ENCODE results near the gene SETBP1.

SETBP1 gene

DNA sequence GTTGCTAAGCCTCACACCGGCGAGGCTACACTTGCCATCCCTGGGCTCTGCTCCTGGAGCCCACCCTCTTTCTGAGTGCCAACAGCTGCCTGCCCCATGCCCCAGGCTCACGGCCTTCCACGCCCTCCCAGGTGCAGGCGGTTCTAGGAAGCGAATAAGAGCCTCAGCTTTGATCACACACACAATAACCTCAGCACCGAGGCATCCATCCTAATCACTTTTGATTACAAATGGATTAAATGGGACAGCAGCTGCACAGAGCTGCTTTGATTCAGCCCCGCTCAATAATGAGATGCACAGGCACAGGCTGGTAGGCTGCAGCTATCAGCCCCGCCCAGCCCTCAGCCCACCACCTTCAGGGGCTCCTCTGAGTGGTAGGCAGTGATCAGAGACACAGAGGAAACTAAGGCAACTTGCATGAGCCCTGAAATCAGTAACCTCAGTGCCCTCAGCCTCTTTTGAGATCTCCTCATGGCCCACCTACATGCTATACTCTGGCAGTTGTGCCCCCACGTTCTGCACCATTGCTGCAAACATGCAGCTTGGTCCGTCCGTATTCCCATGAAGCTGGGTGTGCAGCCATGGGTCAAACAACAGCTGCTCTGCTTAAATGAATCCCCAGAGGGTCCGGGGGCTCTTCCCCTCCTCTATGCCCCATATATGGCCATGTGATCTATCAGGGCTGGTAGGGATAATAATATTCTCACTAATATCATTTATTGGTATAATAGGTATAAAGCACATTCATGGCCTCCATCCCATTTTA lies 171.4 kb downstream of the SETBP1 start:
- Histone ChIP-seq H3K9ac (no peak overlapping the region), H3K36me3 (no peaks in the 10 kb centered on the region), H3K9me3 (no peaks in the 10 kb centered on the region), H3K4me3 (no peak overlapping the region), H3K4me1 (peaks cover 56% of the 10 kb centered on the region), H3K27me3 (no peaks in the 10 kb centered on the region), H3K4me2 (peak overlapping the region; percentile 81), H3K27ac (peak overlapping the region; percentile 35; the same call in 1 of the 2 replicates), H4K20me1 (no peaks in the 10 kb centered on the region)
- no peak for TF ChIP-seq Cebpa-rat (IDR thresholded peaks at IDR 0.05)

DNA sequence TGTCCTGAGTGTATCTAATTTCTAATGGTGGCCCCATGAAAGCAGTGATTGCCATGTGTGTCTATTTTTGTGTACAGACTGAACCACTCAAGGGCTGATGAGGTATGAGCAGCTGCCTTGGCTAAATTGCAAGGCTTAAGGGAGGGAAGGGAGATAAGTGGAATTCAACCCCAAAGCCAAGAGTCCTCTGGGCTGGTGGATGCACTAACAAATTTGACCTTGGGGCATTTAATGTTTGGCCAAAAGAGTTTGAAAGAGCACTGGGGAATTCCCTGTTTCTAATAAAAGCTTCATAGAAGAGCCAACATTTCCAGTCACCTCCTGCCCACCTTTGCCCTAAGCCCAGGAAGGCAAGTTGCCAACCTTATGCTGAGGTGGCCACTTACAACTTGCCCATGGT lies 172.1 kb downstream of the SETBP1 start:
- no peak overlapping the region for H3K27ac ChIP-seq
- H3K9ac ChIP-seq: no peak overlapping the region
- TF ChIP-seq Cebpa-rat (IDR thresholded peaks at IDR 0.05): no peak

DNA sequence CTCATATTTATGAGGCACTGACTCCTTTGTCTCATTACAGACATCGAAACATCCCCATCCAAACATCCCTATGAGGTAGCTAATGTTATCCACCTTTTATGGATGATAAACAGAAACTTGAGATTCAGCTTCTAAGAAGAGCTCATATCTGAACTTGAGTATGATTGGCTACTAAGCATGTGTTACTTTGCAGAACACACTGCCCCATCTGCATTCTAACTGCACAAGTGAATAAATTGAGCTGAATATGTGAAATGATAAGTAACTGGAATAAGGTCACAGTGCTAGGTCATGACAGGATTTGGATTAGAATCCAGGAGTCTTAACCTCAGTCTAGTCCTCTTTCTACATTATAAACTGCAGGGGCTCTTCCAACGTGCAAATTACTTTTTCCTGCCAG lies 172.7 kb downstream of the SETBP1 start:
- TF ChIP-seq Cebpa-rat (IDR thresholded peaks at IDR 0.05): no peak
- H3K4me1 ChIP-seq: peaks cover 48% of the 10 kb centered on the region
- H3K9ac ChIP-seq: no peak overlapping the region
- no peak overlapping the region for H3K4me3 ChIP-seq
- H4K20me1 ChIP-seq: no peaks in the 10 kb centered on the region
- H3K36me3 ChIP-seq: no peaks in the 10 kb centered on the region
- H3K27ac ChIP-seq: no peak overlapping the region
- H3K27me3 ChIP-seq: no peaks in the 10 kb centered on the region
- no peak overlapping the region for H3K4me2 ChIP-seq
- no peaks in the 10 kb centered on the region for H3K9me3 ChIP-seq

More for the DNA sequence above, 172.1 kb downstream of the SETBP1 start:
- Histone ChIP-seq H3K4me3 (no peak overlapping the region), H3K36me3 (no peaks in the 10 kb centered on the region), H4K20me1 (no peaks in the 10 kb centered on the region), H3K4me2 (peak overlapping the region; percentile 81), H3K27me3 (no peaks in the 10 kb centered on the region), H3K4me1 (peaks cover 54% of the 10 kb centered on the region), H3K9me3 (no peaks in the 10 kb centered on the region)

DNA sequence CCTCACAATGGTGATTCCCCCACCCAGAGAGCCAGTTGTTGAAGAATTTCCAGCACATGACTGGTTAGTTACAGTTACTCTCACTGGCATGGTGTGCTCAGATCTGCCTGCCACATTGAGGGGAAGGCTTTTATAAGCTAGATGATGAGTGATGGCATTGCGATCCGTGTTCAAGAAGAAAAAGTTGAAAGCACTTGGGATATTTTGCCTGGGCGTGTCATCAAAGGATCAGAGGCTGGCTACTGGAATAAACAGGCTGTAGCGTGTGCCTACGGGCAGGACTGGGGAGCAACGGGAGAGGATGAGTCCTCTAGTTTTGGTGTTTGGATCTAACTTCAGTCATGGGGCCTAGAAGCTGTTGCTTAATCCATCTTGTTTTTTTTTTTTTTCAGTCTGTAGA lies 175.0 kb downstream of the SETBP1 start:
- Histone ChIP-seq H3K4me2 (no peak overlapping the region), H3K27ac (no peak overlapping the region), H4K20me1 (no peaks in the 10 kb centered on the region), H3K9me3 (no peaks in the 10 kb centered on the region; the same call in 1 of the 2 replicates), H3K36me3 (no peaks in the 10 kb centered on the region), H3K27me3 (no peaks in the 10 kb centered on the region), H3K4me3 (no peak overlapping the region), H3K9ac (no peak overlapping the region), H3K4me1 (peaks cover 25% of the 10 kb centered on the region)
- no peak for TF ChIP-seq Cebpa-rat (IDR thresholded peaks at IDR 0.05)

DNA sequence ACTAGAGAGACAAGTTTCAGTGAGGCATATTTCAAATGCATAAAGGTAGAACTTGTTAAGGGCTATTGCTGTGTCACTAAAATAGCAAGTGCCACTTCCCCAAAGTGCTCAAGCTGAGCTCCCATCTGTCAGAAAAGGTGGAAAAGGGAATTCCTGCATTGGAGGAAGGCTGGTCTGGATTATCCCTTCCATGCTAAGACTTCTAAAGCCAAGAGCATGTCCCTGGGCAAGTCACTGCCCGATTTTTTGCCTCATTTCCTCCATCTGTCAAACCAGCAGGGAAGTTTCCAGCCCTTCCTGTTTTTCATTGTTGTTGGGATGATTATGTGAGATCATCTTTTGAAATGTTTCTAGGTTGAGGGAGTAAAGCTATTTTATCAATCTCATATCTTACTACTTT lies 175.5 kb downstream of the SETBP1 start:
- H3K4me3 ChIP-seq: no peak overlapping the region
- H3K9me3 ChIP-seq: no peaks in the 10 kb centered on the region; the same call in 1 of the 2 replicates
- no peak for TF ChIP-seq Cebpa-rat (IDR thresholded peaks at IDR 0.05)
- H3K9ac ChIP-seq: no peak overlapping the region
- H3K4me1 ChIP-seq: peaks cover 20% of the 10 kb centered on the region
- no peaks in the 10 kb centered on the region for H3K27me3 ChIP-seq
- H3K27ac ChIP-seq: no peak overlapping the region
- no peaks in the 10 kb centered on the region for H3K36me3 ChIP-seq
- no peak overlapping the region for H3K4me2 ChIP-seq
- H4K20me1 ChIP-seq: no peaks in the 10 kb centered on the region

DNA sequence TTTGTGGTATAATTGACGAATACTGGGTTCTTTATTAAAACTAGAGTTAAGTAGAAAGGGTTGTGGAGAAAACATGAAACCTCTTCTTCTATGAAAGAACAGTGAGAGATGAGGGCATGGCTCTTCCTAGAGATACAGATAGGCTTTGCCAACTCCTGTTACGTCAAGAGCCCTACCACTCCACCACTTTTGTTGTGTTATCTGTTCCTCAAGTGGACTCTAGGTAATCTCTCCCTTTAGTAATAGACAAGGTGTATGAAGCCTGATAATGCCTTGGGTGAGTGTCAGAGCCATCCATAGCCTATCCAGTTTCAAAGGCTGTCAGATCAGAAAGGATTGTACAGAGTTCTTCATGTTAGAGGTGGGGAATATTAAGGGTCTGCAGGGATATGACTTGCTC lies 176.4 kb downstream of the SETBP1 start:
- no peak overlapping the region for H3K27ac ChIP-seq
- no peaks in the 10 kb centered on the region for H4K20me1 ChIP-seq
- H3K36me3 ChIP-seq: no peaks in the 10 kb centered on the region
- no peaks in the 10 kb centered on the region for H3K27me3 ChIP-seq
- peaks cover 11% of the 10 kb centered on the region for H3K4me1 ChIP-seq
- H3K9me3 ChIP-seq: no peaks in the 10 kb centered on the region; the same call in 1 of the 2 replicates
- no peak overlapping the region for H3K9ac ChIP-seq
- no peak overlapping the region for H3K4me2 ChIP-seq
- H3K4me3 ChIP-seq: no peak overlapping the region
- no peak for TF ChIP-seq Cebpa-rat (IDR thresholded peaks at IDR 0.05)

DNA sequence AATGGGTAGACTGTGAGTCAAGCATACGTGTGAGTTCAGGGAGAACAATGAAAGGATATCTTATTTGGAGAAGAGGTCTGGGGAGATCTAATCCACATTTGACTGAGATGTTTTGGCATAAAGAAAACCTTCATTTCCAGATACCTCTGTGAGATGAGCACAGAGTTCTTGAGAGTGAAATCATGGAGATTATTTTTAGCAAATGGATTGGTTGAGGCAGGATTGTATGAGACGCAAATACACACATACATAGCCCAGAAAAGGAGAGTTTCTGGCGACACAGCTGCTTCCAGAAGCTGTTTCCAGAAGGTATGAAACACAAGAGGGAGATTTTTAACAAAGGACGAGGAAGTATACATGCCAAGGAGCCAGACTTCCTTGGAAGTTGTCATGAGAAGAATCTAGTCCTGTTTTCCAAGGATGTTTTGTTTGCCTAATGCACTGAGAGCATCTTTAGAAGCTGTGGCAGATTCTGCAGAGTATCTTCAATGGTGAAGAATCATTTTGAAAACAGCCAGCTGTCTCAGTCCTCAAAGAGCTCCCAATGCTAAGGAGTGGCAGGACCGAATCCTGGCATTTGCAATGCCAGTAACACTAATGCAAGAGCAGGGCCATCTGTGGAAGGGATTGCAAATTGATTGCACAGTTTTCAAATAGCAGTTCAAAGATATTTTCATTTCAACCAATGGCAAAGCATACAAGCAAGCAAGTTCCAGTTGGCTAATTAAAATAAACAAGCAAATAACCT lies 177.2 kb downstream of the SETBP1 start:
- Histone ChIP-seq H4K20me1 (no peaks in the 10 kb centered on the region), H3K9me3 (no peaks in the 10 kb centered on the region; the same call in 1 of the 2 replicates), H3K4me3 (no peak overlapping the region), H3K9ac (no peak overlapping the region), H3K27ac (no peak overlapping the region), H3K4me2 (no peak overlapping the region), H3K36me3 (no peaks in the 10 kb centered on the region), H3K27me3 (no peaks in the 10 kb centered on the region), H3K4me1 (peaks cover 3% of the 10 kb centered on the region)
- TF ChIP-seq Cebpa-rat (IDR thresholded peaks at IDR 0.05): no peak

DNA sequence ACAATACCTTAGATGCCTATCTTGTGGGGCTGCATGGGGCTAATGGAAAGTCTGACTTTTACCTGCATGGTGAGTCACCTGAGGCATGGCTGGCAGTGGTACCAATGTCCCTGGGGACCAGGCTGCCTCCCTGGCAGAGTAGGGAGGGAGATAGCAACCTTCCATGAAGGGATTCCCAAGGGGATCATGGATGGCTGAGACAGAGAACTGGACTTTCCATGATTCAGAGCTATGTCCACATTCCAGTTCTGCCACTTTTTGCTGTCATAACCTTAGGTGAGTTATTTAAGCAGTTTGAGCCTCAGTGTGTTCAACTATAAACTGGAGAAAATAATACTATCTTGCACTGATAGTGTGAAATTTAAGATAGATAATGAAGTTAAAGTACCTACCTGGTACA lies 178.6 kb downstream of the SETBP1 start:
- TF ChIP-seq Cebpa-rat (IDR thresholded peaks at IDR 0.05): no peak
- H3K4me3 ChIP-seq: no peak overlapping the region
- H4K20me1 ChIP-seq: no peaks in the 10 kb centered on the region
- no peaks in the 10 kb centered on the region for H3K36me3 ChIP-seq
- H3K4me1 ChIP-seq: no peaks in the 10 kb centered on the region
- H3K27ac ChIP-seq: no peak overlapping the region
- no peak overlapping the region for H3K9ac ChIP-seq
- no peaks in the 10 kb centered on the region for H3K27me3 ChIP-seq
- no peaks in the 10 kb centered on the region; the same call in 1 of the 2 replicates for H3K9me3 ChIP-seq
- H3K4me2 ChIP-seq: no peak overlapping the region

DNA sequence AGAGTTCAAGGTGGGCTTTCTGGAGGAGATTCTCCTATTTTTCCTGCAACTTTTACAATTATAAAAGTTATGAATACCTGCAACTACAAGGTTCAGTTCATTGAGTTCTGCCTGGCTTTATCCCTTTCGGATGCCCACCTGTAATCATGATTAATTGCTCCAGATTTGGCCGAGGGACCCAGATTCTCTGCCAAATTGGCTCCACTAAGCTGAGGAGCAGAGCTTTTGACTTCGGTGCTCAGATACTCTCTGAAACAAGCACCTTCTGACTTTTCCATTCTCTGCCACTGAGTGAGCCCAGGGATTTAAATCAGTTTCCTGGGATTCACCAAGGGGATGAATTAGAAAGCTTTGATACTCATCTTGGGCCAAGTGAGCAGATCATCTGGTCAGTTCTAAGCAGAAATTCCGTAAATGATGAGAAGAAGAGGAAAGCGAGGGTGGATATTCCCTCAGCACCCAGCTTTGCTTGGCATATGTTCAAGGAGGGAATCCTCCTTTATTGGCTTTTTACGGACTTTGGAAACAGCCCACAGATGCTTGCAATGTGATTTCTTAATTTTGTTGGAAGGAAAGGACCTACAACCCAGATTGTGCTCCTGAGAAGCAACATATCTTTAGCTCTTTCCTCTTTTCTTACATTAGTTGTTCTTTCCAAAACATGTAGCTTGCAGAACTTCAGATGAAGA lies 179.2 kb downstream of the SETBP1 start:
- H3K27me3 ChIP-seq: no peaks in the 10 kb centered on the region
- H3K9ac ChIP-seq: no peak overlapping the region
- no peaks in the 10 kb centered on the region for H4K20me1 ChIP-seq
- H3K27ac ChIP-seq: no peak overlapping the region
- no peak overlapping the region for H3K4me2 ChIP-seq
- no peaks in the 10 kb centered on the region for H3K36me3 ChIP-seq
- H3K9me3 ChIP-seq: no peaks in the 10 kb centered on the region; the same call in 1 of the 2 replicates
- no peak overlapping the region for H3K4me3 ChIP-seq
- TF ChIP-seq Cebpa-rat (IDR thresholded peaks at IDR 0.05): no peak
- no peaks in the 10 kb centered on the region for H3K4me1 ChIP-seq
